ENCODE results near the gene RHOU. TPM values are rescaled to one million over a fixed set of nuclear protein-coding genes. Genes with fewer than 3 reads are reported as not detected.

RHOU gene
- total and polyA plus RNA-seq, 10 of the 15 experiments (the other 5 are each of a cell fraction or from before 2014, with no cell fraction given) = not detected

- POLR2A ChIA-PET = no interaction called here
- Histone ChIP-seq H2AFZ (ENCODE audit: control insufficient read depth, low read depth, low read length) (no peak overlapping the region), H3K36me3 (ENCODE audit: control insufficient read depth in 2 of 2, insufficient read depth in 2 of 2, low read length in 1 of 2) (no peaks in the 10 kb centered on the region), H3K27ac (ENCODE audit: control insufficient read depth, insufficient read depth) (no peak overlapping the region), H3K9ac (ENCODE audit: control insufficient read depth, insufficient read depth, low read length) (no peak overlapping the region), H3K27me3 (replicated peaks in 1 of 2; ENCODE audit: control insufficient read depth in 2 of 2, insufficient read depth in 2 of 2, low read length in 1 of 2) (peaks cover 0 to 2% of the 10 kb centered on the region in 2 experiments), H3K4me1 (ENCODE audit: control insufficient read depth, insufficient read depth, low read length) (no peaks in the 10 kb centered on the region), H3K4me2 (ENCODE audit: control insufficient read depth, insufficient read depth) (no peak overlapping the region), H3K9me3 (replicated peaks; ENCODE audit: control insufficient read depth, insufficient read depth, low read length) (no peaks in the 10 kb centered on the region), H3K4me3 (no peak overlapping the region), H4K20me1 (ENCODE audit: control insufficient read depth, insufficient read depth) (no peaks in the 10 kb centered on the region), H3K79me2 (ENCODE audit: control insufficient read depth, insufficient read depth, low read length) (no peaks in the 10 kb centered on the region)
- DNase-seq (ENCODE audit: low read depth, low spot score) = no peak
- intact Hi-C loops (cut with micrococcal nuclease; ENCODE audit: unreplicated experiment) (no loop called here), in situ Hi-C loops (cut with MboI) (no loop called here)
- SMC1A ChIA-PET (ENCODE audit: uncharacterized antibody, unreplicated experiment) = interaction anchor here (1.2 kb wide), 1 partner anchor 15 kb away, joined by 4 read pairs; no protein-coding TSS in a partner anchor
- no peak for ATAC-seq
- WGBS (ENCODE audit: insufficient coverage, insufficient replicate concordance, low lambda C conversion rate, missing lambda C conversion rate) = 67% methylated on average over 13 of the region's 13 CpGs
- CTCF ChIA-PET = no interaction called here
- TF ChIP-seq IRF4 (IDR thresholded peaks at IDR 0.05; ENCODE audit: low read depth, low read length) (no peak), SUZ12 (IDR thresholded peaks at IDR 0.05; ENCODE audit: unreplicated experiment) (no peak), E2F8 (IDR thresholded peaks at IDR 0.05; ENCODE audit: low read depth, partially characterized antibody) (no peak), NFYB (IDR thresholded peaks at IDR 0.05; ENCODE audit: insufficient read depth, low read depth, low read length) (no peak), ZNF217 (IDR thresholded peaks at IDR 0.05) (no peak), KAT2A (conservative IDR thresholded peaks at IDR 0.05; ENCODE audit: control insufficient read depth, low read depth, low read length) (no peak), CREB1 (IDR thresholded peaks at IDR 0.05; ENCODE audit: low read depth) (no peak), DPF2 (IDR thresholded peaks at IDR 0.05) (no peak), YBX1 (IDR thresholded peaks at IDR 0.05) (no peak), SMAD1 (IDR thresholded peaks at IDR 0.05; ENCODE audit: low read depth, partially characterized antibody) (no peak), CHD1 (IDR thresholded peaks at IDR 0.05; ENCODE audit: low read depth, low read length) (no peak), MTA2 (IDR thresholded peaks at IDR 0.05; ENCODE audit: low read depth) (no peak), ZNF687 (IDR thresholded peaks at IDR 0.05) (no peak)
- no TSS peak for BruUV-seq (replicated peaks)
- RAD21 ChIA-PET (ENCODE audit: unreplicated experiment) = no interaction called here
- no peak for FAIRE-seq
These were observed 8.1 kb downstream of the RHOU start for GRCh38 chr1:228743405-228743804.

Measured in GM12878 (cell line).